Measurements from ENCODE around the gene AR. TPM values are rescaled to one million over a fixed set of nuclear protein-coding genes. Genes with fewer than 3 reads are reported as not detected.
A peak's percentile ranks its signal among the peaks of the same experiment; 100 is the strongest.

The AR gene
- total and polyA plus RNA-seq, 2 of the 13 experiments (the other 11 are each of a cell fraction or from before 2014, with no cell fraction given): not detected

- TF ChIP-seq TOE1 (CRISPR knock-in tag; IDR thresholded peaks at IDR 0.05) (no peak), HINFP (CRISPR knock-in tag; IDR thresholded peaks at IDR 0.05; ENCODE audit: low read depth) (no peak), IRX3 (CRISPR knock-in tag; IDR thresholded peaks at IDR 0.05; ENCODE audit: borderline replicate concordance, low read depth) (no peak), MAFK (conservative IDR thresholded peaks at IDR 0.05 in 1 of 2, IDR thresholded peaks at IDR 0.05 in 1 of 2; ENCODE audit: low read length in 2 of 2) (peak; percentile 75 to 89), ZNF547 (CRISPR knock-in tag; IDR thresholded peaks at IDR 0.05) (no peak), MAFF (IDR thresholded peaks at IDR 0.05; ENCODE audit: low read depth, low read length) (peak; percentile 86)
Measured at GRCh38 chrX:67624325-67624724, 80.5 kb downstream of the AR start (continued).

GRCh38 chrX:67635424-67635823 lies 91.6 kb downstream of the AR start:
- no TSS peak for BruUV-seq (replicated peaks)
- FAIRE-seq: no peak
- ChIA-PET POLR2A (no interaction called here), CTCF (ENCODE audit: low intra/inter-chr PET ratio, low total read pairs) (no interaction called here)
- no peak for ATAC-seq
- DNase-seq (ENCODE audit: low spot score): no peak
- Histone ChIP-seq H3K4me3 (replicated peaks in 1 of 3; ENCODE audit: insufficient read depth in 1 of 3, low read depth in 2 of 3, low read length in 3 of 3) (no peak overlapping the region), H3K4me2 (ENCODE audit: low read depth, low read length) (no peak overlapping the region), H3K27ac (ENCODE audit: extremely low read length, insufficient read depth, low read length) (no peak overlapping the region), H3K4me1 (ENCODE audit: insufficient read depth, low read length) (no peaks in the 10 kb centered on the region), H3K36me3 (replicated peaks in 1 of 2; ENCODE audit: control insufficient read depth in 1 of 2, insufficient read depth in 2 of 2, low read length in 2 of 2) (no peaks in the 10 kb centered on the region), H2AFZ (ENCODE audit: low read length) (no peak overlapping the region), H3K9ac (ENCODE audit: insufficient read depth, low read depth, low read length) (no peak overlapping the region), H4K20me1 (ENCODE audit: insufficient read depth, low read length) (no peaks in the 10 kb centered on the region), H3K9me3 (ENCODE audit: low read length) (peaks cover 12% of the 10 kb centered on the region), H3K79me2 (ENCODE audit: insufficient read depth, low read length) (no peaks in the 10 kb centered on the region), H3K27me3 (ENCODE audit: control insufficient read depth in 1 of 2, insufficient read depth in 2 of 2, low read length in 2 of 2) (no peaks in the 10 kb centered on the region)
- TF ChIP-seq ELF4 (CRISPR knock-in tag; IDR thresholded peaks at IDR 0.05; ENCODE audit: borderline replicate concordance): no peak
- no peak for TF ChIP-seq ZFP91 (CRISPR knock-in tag; IDR thresholded peaks at IDR 0.05; ENCODE audit: borderline replicate concordance)
- no peak for TF ChIP-seq BATF2 (CRISPR knock-in tag; IDR thresholded peaks at IDR 0.05)
- TF ChIP-seq ZBTB26 (CRISPR knock-in tag; IDR thresholded peaks at IDR 0.05; ENCODE audit: borderline replicate concordance): no peak
- TF ChIP-seq RARA (CRISPR knock-in tag; IDR thresholded peaks at IDR 0.05): no peak
- no peak for TF ChIP-seq ZNF432 (CRISPR knock-in tag; IDR thresholded peaks at IDR 0.05; ENCODE audit: borderline replicate concordance)
- 30% methylated on average over 2 of the region's 2 CpGs for WGBS (ENCODE audit: low lambda C conversion rate)
- in situ Hi-C loops (cut with HindIII; ENCODE audit: extremely low pct_ligation_motif_present, low pct_unique_long_range_greater_than_20kb) (no loop called here), intact Hi-C loops (cut with micrococcal nuclease; ENCODE audit: unreplicated experiment) (no loop called here)
